K562 (cell line): ENCODE results near the gene DYRK2. TPM values are rescaled to one million over a fixed set of nuclear protein-coding genes. Genes with fewer than 3 reads are reported as not detected.

Experiments used
- ATAC-seq: fragments of 200-7000 bp; cut with Tn5 transposase; 3 replicates; pipeline ENCODE4 v1.9.1; 2020; ENCODE audit warnings: moderate library complexity
- BruUV-seq: library from RNA; stranded (reverse); fragments of 400-500 nt; replicated peaks from 2 replicates; lab custom pipeline; 2021; lab: Mats Ljungman, UMichigan
- CTCF ChIA-PET: fragments of 300-600 bp; formaldehyde crosslinking; extraction: SDS; loops from one replicate; lab custom pipeline; 2021; ENCODE audit warnings: low intra/inter-chr PET ratio; lab: Yijun Ruan, JAX
- POLR2A ChIA-PET: fragments of 300-600, 350-650 bp; sonication (Branson Sonifier 250); formaldehyde crosslinking; extraction: SDS; loops from one replicate; lab custom pipeline; 2021; ENCODE audit warnings: antibody characterized with exemption, inconsistent platforms; lab: Yijun Ruan, JAX
- DNase-seq, 4 experiments: peaks; one replicate each; pipeline versions ENCODE4 v3.0.0 to v3.0.0-alpha.2; 2011 to 2018; ENCODE audit warnings: low spot score in 3 of 4, mixed read lengths in 3 of 4; ENCODE audit errors: extremely low read depth in 1 of 4
- FAIRE-seq: peaks from 2 replicates; lab custom pipeline; 2011; peaks lifted over from hg19 to GRCh38; lab: Jason Lieb, UNC
- H2AFZ ChIP-seq: 2 replicates; pipeline ENCODE4 v1.6.0; 2011; ENCODE audit warnings: low read depth, low read length, control low read depth, inconsistent platforms
- H3K27ac ChIP-seq: fragments of 200-600 bp; 3 replicates; pipeline ENCODE4 v1.8.0; 2011; ENCODE audit warnings: low read depth, mild to moderate bottlenecking, control low read depth, inconsistent platforms, low read length, moderate library complexity, mixed read lengths; ENCODE audit errors: extremely low read depth
- H3K27me3 ChIP-seq, 2 experiments: fragments of 300-600 bp in 1 of 2; 2 replicates in 1 of 2; 3 replicates in 1 of 2; pipeline versions ENCODE4 v1.6.0 to v1.8.0; 2011; ENCODE audit warnings: inconsistent platforms in 2 of 2, low read length in 2 of 2, mild to moderate bottlenecking in 1 of 2, mixed read lengths in 1 of 2, moderate library complexity in 1 of 2; ENCODE audit not compliant: control insufficient read depth in 2 of 2, insufficient read depth in 2 of 2
- H3K36me3 ChIP-seq: fragments of 300-600 bp; 3 replicates; pipeline ENCODE4 v1.8.0; 2011; ENCODE audit warnings: mild to moderate bottlenecking, low read length, inconsistent platforms; ENCODE audit not compliant: control insufficient read depth, insufficient read depth
- H3K4me1 ChIP-seq, 2 experiments: fragments of 200-600 bp in 1 of 2; replicated peaks in 1 of 2; 2 replicates in 1 of 2; 3 replicates in 1 of 2; pipeline versions ENCODE4 v1.5.1 to v1.8.0; 2011; ENCODE audit warnings: inconsistent platforms in 2 of 2, low read length in 2 of 2, mild to moderate bottlenecking in 1 of 2, mixed read lengths in 1 of 2, moderate library complexity in 1 of 2; ENCODE audit not compliant: control insufficient read depth in 2 of 2, insufficient read depth in 2 of 2
- H3K4me2 ChIP-seq: 2 replicates; pipeline ENCODE4 v1.6.1; 2011; ENCODE audit warnings: low read length, control low read depth, inconsistent platforms, mixed read lengths; ENCODE audit not compliant: insufficient read depth
- H3K4me3 ChIP-seq: fragments of 200-600 bp; sonication (generic), shearing (Covaris generic); 2 replicates; pipeline ENCODE4 v1.5.1; 2016; ENCODE audit warnings: control low read depth, inconsistent platforms
- H3K79me2 ChIP-seq: fragments of 200-600 bp; 3 replicates; pipeline ENCODE4 v1.8.0; 2011; ENCODE audit warnings: low read length, inconsistent platforms; ENCODE audit not compliant: control insufficient read depth, insufficient read depth
- H3K9ac ChIP-seq, 2 experiments: 2 replicates each; pipeline versions ENCODE4 v1.6.0 to v1.6.1; 2011; ENCODE audit warnings: low read depth in 2 of 2, low read length in 2 of 2, control low read depth in 1 of 2, inconsistent platforms in 1 of 2, mild to moderate bottlenecking in 1 of 2, mixed read lengths in 1 of 2; ENCODE audit not compliant: insufficient read depth in 1 of 2
- H3K9me1 ChIP-seq: one replicate; pipeline ENCODE4 v1.6.0; 2011; ENCODE audit warnings: inconsistent platforms, mild to moderate bottlenecking, low read length, moderate library complexity; ENCODE audit not compliant: control insufficient read depth, insufficient read depth
- H3K9me3 ChIP-seq: replicated peaks from 2 replicates; pipeline ENCODE4 v1.5.1; 2011; ENCODE audit warnings: low read depth, low read length, inconsistent platforms; ENCODE audit not compliant: control insufficient read depth, insufficient read depth
- H4K20me1 ChIP-seq: replicated peaks from 2 replicates; pipeline ENCODE4 v1.6.1; 2011; ENCODE audit warnings: low read length, inconsistent platforms, mixed read lengths; ENCODE audit not compliant: control insufficient read depth, insufficient read depth
- ARID3B ChIP-seq: fragments of 250-450 bp; sonication (Bioruptor Pico); IDR thresholded peaks from 2 replicates; pipeline ENCODE4 v1.4.0; 2020; ENCODE audit warnings: borderline replicate concordance
- ARNT ChIP-seq, 2 experiments: fragments of 450-650 bp; IDR thresholded peaks; 2 replicates each; pipeline ENCODE4 v1.6.1; 2016; ENCODE audit warnings: mild to moderate bottlenecking in 1 of 2
- HNRNPUL1 ChIP-seq: fragments of 200-400 bp; formaldehyde crosslinking; IDR thresholded peaks from 2 replicates; pipeline ENCODE4 v1.6.1; 2017; ENCODE audit warnings: low read length
- MAZ ChIP-seq, 2 experiments: fragments of 450-650 bp in 1 of 2; sonication (generic) in 1 of 2; formaldehyde crosslinking; IDR thresholded peaks in 1 of 2; conservative IDR thresholded peaks in 1 of 2; 2 replicates each; pipeline versions ENCODE4 v1.4.0 to v1.5.0; 2020; ENCODE audit warnings: mild to moderate bottlenecking in 1 of 2, missing genetic modification reagents in 1 of 2
- NFRKB ChIP-seq: fragments of 450-650 bp; IDR thresholded peaks from 2 replicates; pipeline ENCODE4 v1.6.1; 2016; ENCODE audit warnings: low read depth
- RBM25 ChIP-seq: fragments of 200-400 bp; formaldehyde crosslinking; IDR thresholded peaks from 2 replicates; pipeline ENCODE4 v1.6.1; 2018; ENCODE audit warnings: low read length, low read depth, moderate library complexity; ENCODE audit not compliant: severe bottlenecking
- RHOXF2B ChIP-seq: fragments of 250-450 bp; sonication (Bioruptor Pico); conservative IDR thresholded peaks from 2 replicates; pipeline ENCODE4 v1.5.1; 2021
- SAFB ChIP-seq: fragments of 200-400 bp; formaldehyde crosslinking; IDR thresholded peaks from 2 replicates; pipeline ENCODE4 v1.6.1; 2017; ENCODE audit warnings: low read depth, low read length, borderline replicate concordance
- THAP7 ChIP-seq: fragments of 250-450 bp; sonication (Bioruptor Pico); IDR thresholded peaks from 2 replicates; pipeline ENCODE4 v1.5.0; 2021
- ZFP36 ChIP-seq: fragments of 150-350 bp; IDR thresholded peaks from 2 replicates; pipeline ENCODE4 v1.6.1; 2018; ENCODE audit warnings: low read length, low read depth; ENCODE audit not compliant: partially characterized antibody
- ZNF311 ChIP-seq: fragments of 250-450 bp; sonication (Bioruptor Pico); IDR thresholded peaks from 2 replicates; pipeline ENCODE4 v1.4.0; 2020; ENCODE audit warnings: mild to moderate bottlenecking, moderate library complexity
- WGBS: fragments of 100-300 bp; shearing (Covaris generic); methylation state at CpG from one replicate; pipeline ENCODE4 v1.1.6; 2016; ENCODE audit warnings: low coverage, mixed read lengths; ENCODE audit not compliant: insufficient coverage; ENCODE audit errors: missing lambda C conversion rate; 5-methylcytosine and 5-hydroxymethylcytosine counted together
- in situ Hi-C: fragments of 300-500 bp; cut with MboI; formaldehyde crosslinking; loops from 4 replicates; pipeline ENCODE4 v1.15.0; 2018; ENCODE audit warnings: inconsistent platforms, mixed read lengths
- intact Hi-C: fragments of 100-400 bp; cut with micrococcal nuclease; formaldehyde crosslinking; loops from 2 replicates; pipeline ENCODE4 v1.14.2; 2022
- polyA plus RNA-seq, 8 experiments: library from polyadenylated mRNA; depleted of rRNA in 4 of 8; stranded (reverse) in 5 of 8; unstranded in 3 of 8; fragments of >200 nt; fragmentation: Nextera tagmentation in 2 of 8; fragmentation: Illumina TruSeq in 1 of 8; extraction: Ambion mirVana in 2 of 8; extraction: Trizol in 1 of 8; gene quantifications; 2 replicates each; pipeline versions ENCODE4 v1.2.1 to v1.2.3, GENCODE V29; 2011 to 2014; ENCODE audit warnings: inconsistent platforms in 1 of 8, missing spikeins in 1 of 8
- total RNA-seq, 7 experiments: library from RNA; depleted of rRNA in 6 of 7; stranded (reverse); fragments of >200 nt in 6 of 7; fragmentation: Illumina TruSeq in 2 of 7; extraction: Trizol in 2 of 7; gene quantifications; 2 replicates each; pipeline versions ENCODE4 v1.2.1 to v1.2.3, GENCODE V29; 2011 to 2021; ENCODE audit warnings: low replicate concordance in 1 of 7

The DYRK2 gene
- total and polyA plus RNA-seq, 9 of the 15 experiments (the other 6 are each of a cell fraction or from before 2014, with no cell fraction given), result 1.7 to 15.4 (median 8.4) TPM

GRCh38 chr12:67638694-67639093 is 9.9 kb upstream of the DYRK2 start:
- FAIRE-seq (no peak), DNase-seq (no peak), ATAC-seq (no peak)
- Histone ChIP-seq H3K4me2 (no peak overlapping the region), H3K4me3 (no peak overlapping the region), H2AFZ (no peak overlapping the region), H3K36me3 (no peaks in the 10 kb centered on the region), H4K20me1 (no peaks in the 10 kb centered on the region), H3K27ac (no peak overlapping the region), H3K9me3 (no peaks in the 10 kb centered on the region), H3K9ac (no peak overlapping the region), H3K4me1 (no peaks in the 10 kb centered on the region), H3K79me2 (no peaks in the 10 kb centered on the region), H3K9me1 (no peaks in the 10 kb centered on the region), H3K27me3 (peaks cover 8% of the 10 kb centered on the region in 2 experiments; a peak in 3 of 5 replicates)
- ChIA-PET CTCF (no interaction called here), POLR2A (no interaction called here)
- intact Hi-C loops, result no loop called here
- no TSS peak for BruUV-seq
- in situ Hi-C loops, result no loop called here
- WGBS, result 0% methylated on average over 1 of the region's 1 CpG
- TF ChIP-seq SAFB (no peak), RBM25 (peak; percentile 35), HNRNPUL1 (no peak), ZFP36 (peak; percentile 43)

- no peak for ATAC-seq
- in situ Hi-C loops, result no loop called here
- POLR2A ChIA-PET, result no interaction called here
These were observed 7.7 kb upstream of the DYRK2 start for GRCh38 chr12:67640863-67641262.

More at GRCh38 chr12:67640863-67641262, 7.7 kb upstream of the DYRK2 start:
- no TSS peak for BruUV-seq
- Histone ChIP-seq H3K9ac (no peak overlapping the region; a peak in 1 of 4 replicates), H3K4me3 (no peak overlapping the region), H3K36me3 (no peaks in the 10 kb centered on the region), H3K9me1 (no peaks in the 10 kb centered on the region), H3K27me3 (peaks cover 8% of the 10 kb centered on the region in 2 experiments; a peak in 3 of 5 replicates), H2AFZ (no peak overlapping the region), H4K20me1 (no peaks in the 10 kb centered on the region), H3K79me2 (no peaks in the 10 kb centered on the region), H3K9me3 (no peaks in the 10 kb centered on the region), H3K4me1 (no peaks in the 10 kb centered on the region), H3K4me2 (no peak overlapping the region), H3K27ac (no peak overlapping the region)
- no peak for DNase-seq
- 13% methylated on average over 2 of the region's 2 CpGs for WGBS
- no peak for FAIRE-seq
- TF ChIP-seq ARNT (IDR thresholded peaks at IDR 0.05) (no peak), THAP7 (CRISPR knock-in tag) (no peak), NFRKB (no peak), MAZ (CRISPR knock-in tag; conservative IDR thresholded peaks at IDR 0.05 in 1 of 2, IDR thresholded peaks at IDR 0.05 in 1 of 2) (no peak), RHOXF2B (CRISPR knock-in tag) (no peak), ZNF311 (CRISPR knock-in tag) (no peak), ARID3B (CRISPR knock-in tag) (no peak)
- CTCF ChIA-PET, result no interaction called here
- intact Hi-C loops, result no loop called here
